MCF 10A (cell line): ENCODE measurements around the gene ZNF426. TPM values are rescaled to one million over a fixed set of nuclear protein-coding genes. Genes with fewer than 3 reads are reported as not detected.

Source experiments
- BruUV-seq: library from RNA; stranded (reverse); fragments of 400-500 nt; replicated peaks from 2 replicates; lab custom pipeline; 2021; lab: Mats Ljungman, UMichigan
- CTCF ChIA-PET: fragments of 300-600 bp; sonication (Branson Sonifier 250); formaldehyde crosslinking; extraction: SDS; loops from one replicate; lab custom pipeline; 2021; ENCODE audit warnings: antibody characterized with exemption, inconsistent platforms; lab: Yijun Ruan, JAX
- POLR2A ChIA-PET: fragments of 300-600, 350-650 bp; sonication (Branson Sonifier 250); formaldehyde crosslinking; extraction: SDS; loops from one replicate; lab custom pipeline; 2020; ENCODE audit warnings: antibody characterized with exemption, inconsistent platforms; lab: Yijun Ruan, JAX
- DNase-seq: peaks from one replicate; pipeline ENCODE4 v3.0.0-alpha.2; 2018; ENCODE audit not compliant: unreplicated experiment
- H3K27ac Mint-ChIP-seq: one replicate; pipeline ENCODE4 v1.8.0; 2022; ENCODE audit warnings: mild to moderate bottlenecking, low read depth, mixed read lengths; ENCODE audit not compliant: unreplicated experiment
- H3K27me3 Mint-ChIP-seq: one replicate; pipeline ENCODE4 v1.8.0; 2022; ENCODE audit warnings: mixed read lengths; ENCODE audit not compliant: insufficient read depth, unreplicated experiment
- H3K36me3 Mint-ChIP-seq: one replicate; pipeline ENCODE4 v1.8.0; 2022; ENCODE audit warnings: mild to moderate bottlenecking, moderate library complexity, mixed read lengths; ENCODE audit not compliant: insufficient read depth, unreplicated experiment
- H3K4me1 Mint-ChIP-seq: one replicate; pipeline ENCODE4 v1.8.0; 2022; ENCODE audit warnings: mixed read lengths; ENCODE audit not compliant: insufficient read depth, unreplicated experiment
- H3K4me3 Mint-ChIP-seq: one replicate; pipeline ENCODE4 v1.8.0; 2022; ENCODE audit warnings: mild to moderate bottlenecking, moderate library complexity, mixed read lengths; ENCODE audit not compliant: unreplicated experiment
- H3K9me3 Mint-ChIP-seq: one replicate; pipeline ENCODE4 v1.8.0; 2022; ENCODE audit warnings: mixed read lengths; ENCODE audit not compliant: unreplicated experiment
- CTCF ChIP-seq: fragments of 200-600 bp; IDR thresholded peaks from one replicate; pipeline ENCODE4 v1.8.0; 2022; ENCODE audit warnings: antibody characterized with exemption, mild to moderate bottlenecking; ENCODE audit not compliant: unreplicated experiment
- intact Hi-C: fragments of 100-400 bp; cut with micrococcal nuclease; formaldehyde crosslinking; loops from 2 replicates; pipeline ENCODE4 v1.14.1; 2022
- total RNA-seq: library from RNA; stranded (reverse); gene quantifications from 2 replicates; pipeline ENCODE4 v1.2.3, GENCODE V29; 2022

Gene ZNF426
- total RNA-seq, 1 experiment from 2014 or later = 8.1 TPM

DNA sequence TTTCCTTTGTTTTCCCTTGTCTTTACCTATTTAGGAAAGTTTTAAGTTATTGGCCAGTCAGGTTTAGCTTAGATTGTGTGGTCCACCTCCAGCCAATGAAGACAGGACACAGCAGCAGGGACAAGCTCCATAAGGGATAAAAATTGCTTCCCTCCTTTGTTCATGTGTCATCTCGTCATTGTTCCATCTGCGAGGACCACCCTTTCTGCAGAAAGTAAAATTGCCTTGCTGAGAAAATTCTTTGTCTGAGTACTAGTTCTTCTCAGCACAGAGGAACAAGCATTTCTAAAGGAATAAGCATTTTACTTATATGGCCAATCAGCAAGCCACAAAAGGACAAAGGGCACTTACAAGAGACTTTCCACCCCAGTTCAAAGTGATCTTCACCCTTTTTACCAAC, 51.4 kb downstream of the ZNF426 start:
- H3K9me3 Mint-ChIP-seq = peaks cover 7% of the 10 kb centered on the region
- ChIA-PET POLR2A (no interaction called here), CTCF (no interaction called here)
- intact Hi-C loops = no loop called here
- no peak overlapping the region for H3K27ac Mint-ChIP-seq
- no peak for TF ChIP-seq CTCF
- no peaks in the 10 kb centered on the region for H3K36me3 Mint-ChIP-seq
- BruUV-seq = no TSS peak
- H3K4me1 Mint-ChIP-seq = no peaks in the 10 kb centered on the region
- no peak overlapping the region for H3K4me3 Mint-ChIP-seq
- no peak for DNase-seq
- no peaks in the 10 kb centered on the region for H3K27me3 Mint-ChIP-seq

- Mint-ChIP-seq H3K27ac (no peak overlapping the region), H3K4me1 (no peaks in the 10 kb centered on the region), H3K4me3 (no peak overlapping the region), H3K9me3 (peaks cover 13% of the 10 kb centered on the region), H3K27me3 (no peaks in the 10 kb centered on the region), H3K36me3 (no peaks in the 10 kb centered on the region)
- TF ChIP-seq CTCF = no peak
- intact Hi-C loops = no loop called here
- DNase-seq = no peak
- POLR2A ChIA-PET = no interaction called here
- no TSS peak for BruUV-seq
- CTCF ChIA-PET = no interaction called here
Measured at GRCh38 chr19:9485140-9485539, 53.3 kb downstream of the ZNF426 start.

- Mint-ChIP-seq H3K4me3 (no peak overlapping the region), H3K36me3 (peaks cover 6% of the 10 kb centered on the region), H3K9me3 (peaks cover 47% of the 10 kb centered on the region), H3K27ac (no peak overlapping the region), H3K4me1 (no peaks in the 10 kb centered on the region), H3K27me3 (no peaks in the 10 kb centered on the region)
- BruUV-seq = no TSS peak
- POLR2A ChIA-PET = interaction anchor here (0.7 kb wide), 1 partner anchor 1495 kb away, joined by 3 read pairs; no protein-coding TSS in a partner anchor
- CTCF ChIA-PET = no interaction called here
- intact Hi-C loops = no loop called here
- no peak for DNase-seq
- no peak for TF ChIP-seq CTCF
Measured at GRCh38 chr19:9474975-9475374, 63.5 kb downstream of the ZNF426 start.

Other genes with a start within 250 kb of the ZNF426 start
- gene ZNF699, start 228.8 kb downstream of the ZNF426 start, total RNA-seq = 6.4 and 6.7 TPM in 2 replicates
- gene ZNF559, start 214.5 kb downstream of the ZNF426 start, total RNA-seq = 10.7 and 13.1 TPM in 2 replicates
- 0.79 and 3.0 TPM in 2 replicates for gene ZNF177, start 175.6 kb downstream of the ZNF426 start, total RNA-seq
- gene ZNF266, start 103.1 kb downstream of the ZNF426 start, total RNA-seq = 17.0 and 23.7 TPM in 2 replicates
- gene ZNF560, start 40.0 kb downstream of the ZNF426 start, total RNA-seq = not detected in 2 replicates
- 51.9 and 63.9 TPM in 2 replicates for gene ZNF121, start 45.9 kb upstream of the ZNF426 start, total RNA-seq
- gene ZNF561, start 82.6 kb upstream of the ZNF426 start, total RNA-seq = 37.0 and 37.7 TPM in 2 replicates
- gene ZNF562, start 136.5 kb upstream of the ZNF426 start, total RNA-seq = 56.4 and 56.5 TPM in 2 replicates
- 3.2 and 3.3 TPM in 2 replicates for gene ZNF846, start 230.1 kb upstream of the ZNF426 start, total RNA-seq